ENCODE data around the gene PHTF1.

Gene PHTF1

GRCh38 chr1:113759333-113760101, at the start of gene PHTF1:
Gene PHTF1, minus strand, starts transcription at chr1:113759486. Its CDS starts 783 bp downstream, at chr1:113758703.
- DNase-seq (ENCODE audit: low read depth): peak; percentile 37

GRCh38 chr1:113808450-113809195, 49.3 kb upstream of the PHTF1 start:
- DNase-seq (ENCODE audit: low read depth): no peak

GRCh38 chr1:113805639-113806038, 46.4 kb upstream of the PHTF1 start:
- DNase-seq (ENCODE audit: low read depth): no peak

GRCh38 chr1:113805256-113805531, 45.9 kb upstream of the PHTF1 start:
- no peak for DNase-seq (ENCODE audit: low read depth)

- DNase-seq (ENCODE audit: low read depth): no peak
These were observed 45.4 kb upstream of the PHTF1 start for GRCh38 chr1:113804421-113805255.

- DNase-seq (ENCODE audit: low read depth): no peak
These were observed 43.2 kb upstream of the PHTF1 start for GRCh38 chr1:113802367-113803007.

GRCh38 chr1:113800487-113800886, 41.2 kb upstream of the PHTF1 start:
- DNase-seq (ENCODE audit: low read depth): no peak

GRCh38 chr1:113797472-113797871, 38.2 kb upstream of the PHTF1 start:
- DNase-seq (ENCODE audit: low read depth): no peak

- DNase-seq (ENCODE audit: low read depth): no peak
These were observed 34.9 kb upstream of the PHTF1 start for GRCh38 chr1:113793878-113794834.

GRCh38 chr1:113792986-113793385, 33.7 kb upstream of the PHTF1 start:
- no peak for DNase-seq (ENCODE audit: low read depth)

GRCh38 chr1:113792471-113792870, 33.2 kb upstream of the PHTF1 start:
- no peak for DNase-seq (ENCODE audit: low read depth)

GRCh38 chr1:113788802-113789201, 29.5 kb upstream of the PHTF1 start:
- DNase-seq (ENCODE audit: low read depth): no peak

GRCh38 chr1:113787663-113788062, 28.4 kb upstream of the PHTF1 start:
- DNase-seq (ENCODE audit: low read depth): no peak

- no peak for DNase-seq (ENCODE audit: low read depth)
These were observed 26.8 kb upstream of the PHTF1 start for GRCh38 chr1:113786069-113786468.

GRCh38 chr1:113784104-113784779, 25.0 kb upstream of the PHTF1 start:
- DNase-seq (ENCODE audit: low read depth): no peak

GRCh38 chr1:113783254-113784103, 24.2 kb upstream of the PHTF1 start:
- DNase-seq (ENCODE audit: low read depth): no peak

GRCh38 chr1:113782406-113782805, 23.1 kb upstream of the PHTF1 start:
- DNase-seq (ENCODE audit: low read depth): no peak

GRCh38 chr1:113780374-113781146, 21.3 kb upstream of the PHTF1 start:
- no peak for DNase-seq (ENCODE audit: low read depth)

- no peak for DNase-seq (ENCODE audit: low read depth)
These were observed 20.3 kb upstream of the PHTF1 start for GRCh38 chr1:113779542-113779941.
